Astrocyte of the cerebellum (primary cell): ENCODE data around the gene PRG3.

Source experiments
- DNase-seq: peaks from one replicate; pipeline ENCODE4 v3.0.0-alpha.2; 2011; ENCODE audit warnings: low read depth
- H3K4me3 ChIP-seq: 2 replicates; pipeline ENCODE4 v1.5.1; 2011; ENCODE audit warnings: mild to moderate bottlenecking, low read depth, low read length, moderate library complexity
- in situ Hi-C: cut with HindIII; loops from 2 replicates; pipeline ENCODE4 v1.10.0; 2017; ENCODE audit warnings: low sequenced_read_pairs
- TF ChIP-seq, protein P1 (sequence below): IDR thresholded peaks from 2 replicates; pipeline ENCODE4 v1.5.1; 2012; ENCODE audit warnings: low read length, low read depth, moderate library complexity, mild to moderate bottlenecking; ENCODE audit errors: missing control alignments

The PRG3 gene

DNA sequence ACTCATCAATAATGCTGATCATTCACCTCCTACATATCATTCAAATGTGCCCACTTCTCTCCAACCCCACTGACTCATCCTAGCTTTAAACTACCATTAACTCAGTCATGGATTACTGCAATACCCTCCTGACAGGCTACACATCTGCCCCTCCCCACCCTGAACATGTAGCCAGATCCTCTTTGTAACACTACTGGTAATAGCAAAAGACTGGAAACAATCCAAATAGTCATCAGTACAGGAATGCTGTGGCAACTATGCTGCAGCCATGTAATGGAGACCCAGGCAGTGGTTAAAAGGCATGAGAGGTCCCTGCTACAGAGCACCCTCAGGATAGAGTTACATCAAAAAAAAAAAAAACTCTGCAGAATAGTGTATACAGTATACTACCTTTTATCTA, 29.3 kb upstream of the PRG3 start:
- no peak overlapping the region for H3K4me3 ChIP-seq
- DNase-seq: peak; percentile 53
- TF ChIP-seq, protein P1, sequence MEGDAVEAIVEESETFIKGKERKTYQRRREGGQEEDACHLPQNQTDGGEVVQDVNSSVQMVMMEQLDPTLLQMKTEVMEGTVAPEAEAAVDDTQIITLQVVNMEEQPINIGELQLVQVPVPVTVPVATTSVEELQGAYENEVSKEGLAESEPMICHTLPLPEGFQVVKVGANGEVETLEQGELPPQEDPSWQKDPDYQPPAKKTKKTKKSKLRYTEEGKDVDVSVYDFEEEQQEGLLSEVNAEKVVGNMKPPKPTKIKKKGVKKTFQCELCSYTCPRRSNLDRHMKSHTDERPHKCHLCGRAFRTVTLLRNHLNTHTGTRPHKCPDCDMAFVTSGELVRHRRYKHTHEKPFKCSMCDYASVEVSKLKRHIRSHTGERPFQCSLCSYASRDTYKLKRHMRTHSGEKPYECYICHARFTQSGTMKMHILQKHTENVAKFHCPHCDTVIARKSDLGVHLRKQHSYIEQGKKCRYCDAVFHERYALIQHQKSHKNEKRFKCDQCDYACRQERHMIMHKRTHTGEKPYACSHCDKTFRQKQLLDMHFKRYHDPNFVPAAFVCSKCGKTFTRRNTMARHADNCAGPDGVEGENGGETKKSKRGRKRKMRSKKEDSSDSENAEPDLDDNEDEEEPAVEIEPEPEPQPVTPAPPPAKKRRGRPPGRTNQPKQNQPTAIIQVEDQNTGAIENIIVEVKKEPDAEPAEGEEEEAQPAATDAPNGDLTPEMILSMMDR: no peak
- in situ Hi-C loops: no loop called here

DNA sequence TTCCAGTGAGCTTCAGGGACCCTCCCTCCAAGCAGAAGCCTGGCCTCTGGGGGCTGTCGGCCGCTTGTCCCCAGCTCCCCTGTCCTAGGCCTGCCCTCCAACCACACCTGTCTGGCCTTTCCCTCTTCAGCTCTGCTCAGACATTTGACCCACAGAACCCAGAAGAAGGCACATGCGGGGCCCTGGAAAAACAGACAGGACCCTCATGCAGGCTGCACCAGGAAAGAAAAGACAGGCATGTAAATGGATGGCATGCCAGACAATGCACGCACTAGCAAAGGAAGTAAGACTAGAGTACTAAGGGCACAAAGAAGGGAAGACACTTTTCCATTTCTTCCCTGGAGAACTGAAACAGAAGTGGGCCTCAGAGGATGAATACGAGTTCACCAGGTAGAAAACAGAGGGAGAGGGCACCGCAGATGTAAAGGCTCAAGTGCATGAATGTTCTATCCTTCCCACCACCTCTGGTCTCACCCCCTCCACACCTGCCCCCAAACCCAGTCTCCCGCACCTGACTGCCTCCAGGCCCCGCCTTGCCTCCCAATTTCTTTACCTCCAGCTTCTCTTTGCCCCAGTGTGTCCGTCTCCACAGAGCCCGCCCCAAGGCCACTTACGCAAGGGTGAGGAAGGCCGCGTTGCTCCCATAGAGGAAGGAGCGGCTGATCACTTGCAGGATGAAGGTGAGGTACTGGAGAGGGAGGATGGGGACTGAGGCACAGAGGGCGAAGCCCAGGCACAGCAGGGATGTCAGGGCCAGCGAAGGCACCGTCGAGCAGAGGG, 28.6 kb upstream of the PRG3 start:
- in situ Hi-C loops: no loop called here
- no peak for DNase-seq

DNA sequence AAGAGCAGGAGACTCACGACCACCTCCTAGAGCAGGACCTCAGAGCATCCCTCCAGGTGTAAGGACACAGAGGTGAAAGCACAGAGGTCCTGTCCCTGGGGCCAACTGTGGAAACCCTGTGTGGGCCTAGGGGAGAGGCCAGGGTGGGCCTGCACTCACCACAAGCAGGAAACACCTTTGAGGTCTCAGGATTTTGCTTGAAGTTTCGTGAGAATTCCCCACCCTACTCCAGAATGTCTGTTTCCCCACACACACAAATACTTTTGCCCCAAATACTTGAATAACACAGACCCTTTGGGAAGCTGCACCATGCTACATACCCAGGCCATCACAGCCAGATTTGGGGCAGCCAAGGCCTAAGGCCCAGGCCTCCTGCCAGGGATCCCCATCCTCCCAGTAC, 27.8 kb upstream of the PRG3 start:
- in situ Hi-C loops: no loop called here
- TF ChIP-seq, protein P1: no peak
- no peak overlapping the region for H3K4me3 ChIP-seq
- no peak for DNase-seq

More for the DNA sequence above, 28.6 kb upstream of the PRG3 start:
- TF ChIP-seq, protein P1: no peak
- H3K4me3 ChIP-seq: no peak overlapping the region

DNA sequence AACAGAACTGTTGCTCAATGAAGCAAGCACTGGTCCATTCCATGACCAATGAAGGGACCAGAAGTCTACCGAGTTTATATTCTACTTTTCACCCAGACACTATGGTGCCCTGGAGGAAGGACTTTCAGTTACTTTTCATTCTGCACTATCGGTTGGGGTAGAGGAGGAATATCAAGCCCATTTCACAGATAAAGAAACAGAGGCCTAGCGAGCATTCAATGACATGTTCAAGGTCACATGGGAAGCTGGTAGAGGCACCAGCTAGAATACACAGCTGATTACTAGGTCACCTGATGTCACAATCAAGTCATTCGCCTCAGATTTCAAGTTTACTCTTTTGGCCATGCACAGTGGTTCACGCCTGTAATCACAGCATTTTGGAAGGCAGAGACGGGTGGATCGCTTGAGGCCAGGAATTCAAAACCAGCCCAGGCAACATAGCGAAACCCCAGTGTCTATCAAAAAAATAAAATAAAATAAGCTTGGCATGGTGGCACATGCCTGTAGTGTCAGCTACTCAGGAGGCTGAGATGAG, 27.1 kb upstream of the PRG3 start:
- in situ Hi-C loops: no loop called here

DNA sequence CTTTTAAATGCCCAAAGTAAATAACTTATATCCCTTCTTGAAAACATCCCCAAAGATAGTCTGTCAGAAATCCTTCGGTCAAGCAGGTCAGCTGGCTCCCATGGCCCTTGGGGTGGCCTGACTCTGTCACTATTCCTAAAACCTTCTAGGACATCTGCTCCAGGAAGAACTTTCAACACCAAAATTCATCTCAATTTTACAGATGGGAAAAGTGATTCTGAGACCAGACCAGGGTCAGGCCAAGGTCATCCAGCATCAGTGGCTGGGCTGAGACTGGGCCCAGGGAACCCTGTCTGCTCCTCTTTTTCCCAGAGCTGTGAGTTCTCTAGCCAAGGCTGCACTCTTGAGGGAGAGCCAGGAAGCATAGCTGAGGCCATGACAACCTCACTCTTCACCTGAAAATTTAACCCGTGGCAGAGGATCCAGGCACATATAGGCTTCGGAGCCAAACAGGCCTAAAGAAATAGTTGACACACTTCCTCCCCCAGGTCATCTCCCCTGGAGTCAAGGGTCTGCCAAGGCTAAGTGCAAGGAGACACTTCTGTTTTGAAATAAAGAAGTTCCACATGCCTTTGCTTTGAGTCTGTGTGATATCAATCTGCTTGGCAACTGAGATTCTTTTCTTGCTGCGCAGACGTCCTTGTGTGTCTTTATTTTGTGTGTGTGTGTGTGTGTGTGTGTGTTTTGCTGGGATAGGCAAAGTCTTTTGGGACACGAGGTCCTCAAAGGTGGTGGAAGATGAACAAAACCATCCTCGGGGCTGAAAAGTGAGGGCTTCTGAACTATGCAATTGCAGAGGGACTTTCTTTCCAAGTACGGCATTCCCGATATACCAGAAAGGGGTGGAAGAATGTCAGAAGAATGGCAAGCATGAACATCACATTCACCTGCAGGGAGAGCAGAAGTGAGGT, 26.3 kb upstream of the PRG3 start:
- DNase-seq: no peak
- TF ChIP-seq, protein P1: no peak
- H3K4me3 ChIP-seq: no peak overlapping the region
- in situ Hi-C loops: no loop called here

More for the DNA sequence above, 27.1 kb upstream of the PRG3 start:
- DNase-seq: no peak
- H3K4me3 ChIP-seq: no peak overlapping the region
- TF ChIP-seq, protein P1: no peak

DNA sequence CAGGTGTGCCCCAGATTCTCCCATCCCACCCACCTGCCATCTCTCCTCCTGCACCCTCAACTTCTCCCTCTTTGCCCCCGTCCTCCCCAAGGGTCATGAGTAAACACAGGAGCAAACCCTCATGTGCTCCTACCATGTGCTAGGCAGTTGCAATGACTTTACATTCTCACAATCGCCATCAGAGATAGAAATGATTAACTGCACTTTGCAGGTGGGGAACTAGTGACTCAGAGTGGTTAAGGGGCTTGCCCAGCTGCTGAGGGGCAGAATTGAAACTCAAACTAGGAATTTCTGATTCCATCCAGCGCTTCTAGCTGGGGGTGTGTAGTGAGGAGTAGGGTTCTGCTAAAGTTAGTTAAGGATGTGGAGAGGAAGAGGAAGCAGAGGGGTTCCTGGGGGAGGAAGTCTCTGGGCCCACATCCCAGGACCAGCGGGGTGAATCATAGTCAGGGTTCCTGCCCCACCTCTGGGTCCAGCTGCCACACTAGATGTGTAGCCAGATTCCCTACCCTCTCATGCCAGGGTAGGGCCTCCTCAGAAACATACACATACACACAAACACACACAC, 25.5 kb upstream of the PRG3 start:
- no peak for DNase-seq
- in situ Hi-C loops: no loop called here
- TF ChIP-seq, protein P1: no peak
- H3K4me3 ChIP-seq: no peak overlapping the region
